SK-N-SH (cell line): ENCODE data around the gene ITGB5. TPM values are rescaled to one million over a fixed set of nuclear protein-coding genes. Genes with fewer than 3 reads are reported as not detected.

Experiments
- CTCF ChIA-PET: fragments of 300-600, 350-600 bp; formaldehyde crosslinking; extraction: SDS; loops from one replicate; lab custom pipeline; 2021; lab: Yijun Ruan, JAX
- POLR2A ChIA-PET: fragments of 350-600 bp; sonication (Branson Sonifier 250); formaldehyde crosslinking; extraction: SDS; loops from one replicate; lab custom pipeline; 2020; ENCODE audit warnings: antibody characterized with exemption, inconsistent platforms; lab: Yijun Ruan, JAX
- DNase-seq: peaks from one replicate; pipeline ENCODE4 v3.0.0; 2012
- H2AFZ ChIP-seq: fragments of 200-600 bp; sonication (generic); 2 replicates; pipeline ENCODE4 v1.8.1; 2016; ENCODE audit warnings: antibody characterized with exemption, mild to moderate bottlenecking, low read depth
- H3F3A ChIP-seq: fragments of 200-600 bp; sonication (generic); replicated peaks from 2 replicates; pipeline ENCODE3; 2016; ENCODE audit warnings: antibody characterized with exemption, mild to moderate bottlenecking; ENCODE audit not compliant: insufficient read depth
- H3K27ac ChIP-seq, 2 experiments: fragments of 200-500 bp in 1 of 2; fragments of 200-600 bp in 1 of 2; sonication (Bioruptor generic) in 1 of 2; sonication (generic), shearing (Covaris generic) in 1 of 2; 2 replicates each; pipeline versions ENCODE4 v1.5.1 to v1.6.1; 2014 to 2016; ENCODE audit warnings: low read depth in 2 of 2, inconsistent platforms in 1 of 2, low read length in 1 of 2, mild to moderate bottlenecking in 1 of 2, mixed read lengths in 1 of 2
- H3K27me3 ChIP-seq: fragments of 200-600 bp; sonication (generic), shearing (Covaris generic); 2 replicates; pipeline ENCODE4 v1.6.1; 2016; ENCODE audit warnings: mixed run types; ENCODE audit not compliant: insufficient read depth
- H3K36me3 ChIP-seq, 2 experiments: fragments of 200-500 bp in 1 of 2; fragments of 200-600 bp in 1 of 2; sonication (Bioruptor generic) in 1 of 2; sonication (generic) in 1 of 2; replicated peaks in 1 of 2; 2 replicates each; pipeline versions ENCODE3 to v1.5.1; 2014 to 2016; ENCODE audit warnings: low read length in 1 of 2, mild to moderate bottlenecking in 1 of 2; ENCODE audit not compliant: insufficient read depth in 2 of 2, control insufficient read depth in 1 of 2
- H3K4me1 ChIP-seq, 2 experiments: fragments of 200-500 bp in 1 of 2; fragments of 200-600 bp in 1 of 2; sonication (Bioruptor generic) in 1 of 2; sonication (generic), shearing (Covaris generic) in 1 of 2; 2 replicates each; pipeline versions ENCODE4 v1.5.1 to v1.6.1; 2014 to 2016; ENCODE audit warnings: low read depth in 1 of 2, low read length in 1 of 2, mixed run types in 1 of 2; ENCODE audit not compliant: insufficient read depth in 2 of 2, control insufficient read depth in 1 of 2
- H3K4me2 ChIP-seq: fragments of 200-600 bp; sonication (generic), shearing (Covaris generic); 2 replicates; pipeline ENCODE4 v1.6.1; 2017; ENCODE audit warnings: mixed run types
- H3K4me3 ChIP-seq, 2 experiments: fragments of 200-500 bp in 1 of 2; fragments of 200-600 bp in 1 of 2; sonication (Bioruptor generic) in 1 of 2; sonication (generic), shearing (Covaris generic) in 1 of 2; 2 replicates each; pipeline versions ENCODE4 v1.5.1 to v1.8.1; 2014 to 2016; ENCODE audit warnings: low read depth in 2 of 2, inconsistent platforms in 1 of 2, low read length in 1 of 2, mild to moderate bottlenecking in 1 of 2, mixed read lengths in 1 of 2, moderate library complexity in 1 of 2
- H3K79me2 ChIP-seq: fragments of 200-600 bp; sonication (generic); 2 replicates; pipeline ENCODE4 v1.8.1; 2017; ENCODE audit warnings: mild to moderate bottlenecking; ENCODE audit not compliant: insufficient read depth
- H3K9ac ChIP-seq: fragments of 200-600 bp; sonication (generic); 2 replicates; pipeline ENCODE4 v1.6.1; 2017; ENCODE audit warnings: mixed run types
- H3K9me2 ChIP-seq: fragments of 200-600 bp; sonication (generic); 2 replicates; pipeline ENCODE4 v1.6.1; 2017; ENCODE audit warnings: mixed run types
- H3K9me3 ChIP-seq: fragments of 200-600 bp; sonication (generic); 2 replicates; pipeline ENCODE4 v1.6.1; 2017; ENCODE audit warnings: mixed run types, mild to moderate bottlenecking, moderate library complexity
- H4K20me1 ChIP-seq: fragments of 200-600 bp; sonication (generic); 2 replicates; pipeline ENCODE4 v1.6.1; 2017; ENCODE audit warnings: mild to moderate bottlenecking, mixed run types; ENCODE audit not compliant: insufficient read depth
- CHD2 ChIP-seq: fragments of 150-350 bp; IDR thresholded peaks from 2 replicates; pipeline ENCODE4 v1.6.1; 2018; ENCODE audit warnings: low read length; ENCODE audit not compliant: partially characterized antibody
- ELF1 ChIP-seq: IDR thresholded peaks from 2 replicates; pipeline ENCODE4 v1.4.0; 2012
- EP300 ChIP-seq, 2 experiments: IDR thresholded peaks; 2 replicates each; pipeline versions ENCODE4 v1.4.0 to v1.6.1; 2012; ENCODE audit warnings: borderline replicate concordance in 1 of 2, low read depth in 1 of 2, low read length in 1 of 2
- FOSL2 ChIP-seq: IDR thresholded peaks from 2 replicates; pipeline ENCODE4 v1.4.0; 2012; ENCODE audit warnings: low read depth, mild to moderate bottlenecking, moderate library complexity, borderline replicate concordance
- FOXM1 ChIP-seq: IDR thresholded peaks from 2 replicates; pipeline ENCODE4 v1.4.0; 2012; ENCODE audit warnings: low read depth, mild to moderate bottlenecking
- GATA2 ChIP-seq: sonication (generic); formaldehyde crosslinking; IDR thresholded peaks from 2 replicates; pipeline ENCODE4 v1.5.0; 2020; ENCODE audit warnings: mild to moderate bottlenecking, missing genetic modification reagents
- JUND ChIP-seq: IDR thresholded peaks from 2 replicates; pipeline ENCODE4 v1.4.0; 2012
- MXI1 ChIP-seq: IDR thresholded peaks from 2 replicates; pipeline ENCODE4 v1.6.1; 2012; ENCODE audit warnings: mild to moderate bottlenecking, low read depth, low read length, improper control_type of control experiment
- NFIC ChIP-seq: IDR thresholded peaks from 2 replicates; pipeline ENCODE4 v1.4.0; 2012; ENCODE audit warnings: borderline replicate concordance
- NRF1 ChIP-seq: IDR thresholded peaks from 2 replicates; pipeline ENCODE4 v1.6.1; 2012; ENCODE audit warnings: low read depth, mild to moderate bottlenecking, low read length
- POLR2AphosphoS5 ChIP-seq: IDR thresholded peaks from 2 replicates; pipeline ENCODE4 v1.6.1; 2012; ENCODE audit warnings: low read depth, low read length
- RAD21 ChIP-seq: IDR thresholded peaks from 2 replicates; pipeline ENCODE4 v1.6.1; 2012; ENCODE audit warnings: mild to moderate bottlenecking, low read length
- RFX5 ChIP-seq: IDR thresholded peaks from 2 replicates; pipeline ENCODE4 v1.6.1; 2012; ENCODE audit warnings: mild to moderate bottlenecking, improper control_type of control experiment, low read length
- RXRA ChIP-seq: IDR thresholded peaks from 2 replicates; pipeline ENCODE4 v1.4.0; 2012; ENCODE audit warnings: low read depth, mild to moderate bottlenecking, borderline replicate concordance
- TCF12 ChIP-seq: IDR thresholded peaks from 2 replicates; pipeline ENCODE4 v1.4.0; 2012
- USF1 ChIP-seq: IDR thresholded peaks from 2 replicates; pipeline ENCODE4 v1.4.0; 2012; ENCODE audit warnings: low read depth, borderline replicate concordance
- USF2 ChIP-seq: fragments of 150-350 bp; IDR thresholded peaks from 2 replicates; pipeline ENCODE4 v1.6.1; 2017; ENCODE audit warnings: antibody characterized with exemption, low read length, low read depth, borderline replicate concordance
- WGBS: methylation state at CpG from one replicate; pipeline ENCODE4 v1.1.6; 2017; ENCODE audit warnings: low lambda C conversion rate; 5-methylcytosine and 5-hydroxymethylcytosine counted together
- polyA plus RNA-seq, 3 experiments: library from polyadenylated mRNA; depleted of rRNA; stranded (reverse); fragments of >200 nt; gene quantifications; 2 replicates each; pipeline ENCODE4 v1.2.3, GENCODE V29; 2012
- TF ChIP-seq, protein P1 (sequence below): IDR thresholded peaks from 2 replicates; pipeline ENCODE4; 2012
- TF ChIP-seq, protein P2 (sequence below): IDR thresholded peaks from 2 replicates; pipeline ENCODE4 v1.6.1; 2012; ENCODE audit warnings: mild to moderate bottlenecking, low read depth, low read length, moderate library complexity

The ITGB5 gene
- polyA plus RNA-seq, 1 of the 3 experiments (the other 2 are of a cell fraction) = 481 TPM

- CTCF ChIA-PET = interaction anchor here (7.6 kb wide), 1 partner anchor 135 kb away, joined by 42 read pairs; no protein-coding TSS in a partner anchor
- POLR2A ChIA-PET = no interaction called here
- no peak for DNase-seq
- peaks cover 0 to 9% of the 10 kb centered on the region in 2 experiments; a peak in 2 of 4 replicates for H3K4me1 ChIP-seq
- no peaks in the 10 kb centered on the region for H3K36me3 ChIP-seq
- no peaks in the 10 kb centered on the region for H4K20me1 ChIP-seq
- no peaks in the 10 kb centered on the region for H3K27me3 ChIP-seq
- H3K9ac ChIP-seq = no peak overlapping the region
- H3F3A ChIP-seq = no peaks in the 10 kb centered on the region
- H3K27ac ChIP-seq = no peak overlapping the region
- no peak overlapping the region for H3K4me3 ChIP-seq
- 96% methylated on average over 1 of the region's 1 CpG for WGBS
- H3K9me2 ChIP-seq = no peaks in the 10 kb centered on the region
- no peak for TF ChIP-seq EP300 (IDR thresholded peaks at IDR 0.05; ENCODE audit: borderline replicate concordance in 1 of 2, low read depth in 1 of 2, low read length in 1 of 2)
- no peak for TF ChIP-seq RXRA
- no peak for TF ChIP-seq GATA2 (CRISPR knock-in tag)
- no peak for TF ChIP-seq FOSL2
- TF ChIP-seq, protein P1, sequence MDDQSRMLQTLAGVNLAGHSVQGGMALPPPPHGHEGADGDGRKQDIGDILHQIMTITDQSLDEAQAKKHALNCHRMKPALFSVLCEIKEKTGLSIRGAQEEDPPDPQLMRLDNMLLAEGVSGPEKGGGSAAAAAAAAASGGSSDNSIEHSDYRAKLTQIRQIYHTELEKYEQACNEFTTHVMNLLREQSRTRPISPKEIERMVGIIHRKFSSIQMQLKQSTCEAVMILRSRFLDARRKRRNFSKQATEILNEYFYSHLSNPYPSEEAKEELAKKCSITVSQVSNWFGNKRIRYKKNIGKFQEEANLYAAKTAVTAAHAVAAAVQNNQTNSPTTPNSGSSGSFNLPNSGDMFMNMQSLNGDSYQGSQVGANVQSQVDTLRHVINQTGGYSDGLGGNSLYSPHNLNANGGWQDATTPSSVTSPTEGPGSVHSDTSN = no peak
- TF ChIP-seq CHD2 = no peak
- no peak for TF ChIP-seq MXI1
- TF ChIP-seq FOXM1 = no peak
- TF ChIP-seq POLR2AphosphoS5 = no peak
- TF ChIP-seq TCF12 = no peak
- no peak for TF ChIP-seq RAD21
- no peak for TF ChIP-seq JUND
- TF ChIP-seq RFX5 = no peak
- no peak for TF ChIP-seq NFIC
- no peak for TF ChIP-seq USF1
- no peak for TF ChIP-seq USF2
- TF ChIP-seq NRF1 = no peak
- TF ChIP-seq ELF1 = no peak
- TF ChIP-seq, protein P2, sequence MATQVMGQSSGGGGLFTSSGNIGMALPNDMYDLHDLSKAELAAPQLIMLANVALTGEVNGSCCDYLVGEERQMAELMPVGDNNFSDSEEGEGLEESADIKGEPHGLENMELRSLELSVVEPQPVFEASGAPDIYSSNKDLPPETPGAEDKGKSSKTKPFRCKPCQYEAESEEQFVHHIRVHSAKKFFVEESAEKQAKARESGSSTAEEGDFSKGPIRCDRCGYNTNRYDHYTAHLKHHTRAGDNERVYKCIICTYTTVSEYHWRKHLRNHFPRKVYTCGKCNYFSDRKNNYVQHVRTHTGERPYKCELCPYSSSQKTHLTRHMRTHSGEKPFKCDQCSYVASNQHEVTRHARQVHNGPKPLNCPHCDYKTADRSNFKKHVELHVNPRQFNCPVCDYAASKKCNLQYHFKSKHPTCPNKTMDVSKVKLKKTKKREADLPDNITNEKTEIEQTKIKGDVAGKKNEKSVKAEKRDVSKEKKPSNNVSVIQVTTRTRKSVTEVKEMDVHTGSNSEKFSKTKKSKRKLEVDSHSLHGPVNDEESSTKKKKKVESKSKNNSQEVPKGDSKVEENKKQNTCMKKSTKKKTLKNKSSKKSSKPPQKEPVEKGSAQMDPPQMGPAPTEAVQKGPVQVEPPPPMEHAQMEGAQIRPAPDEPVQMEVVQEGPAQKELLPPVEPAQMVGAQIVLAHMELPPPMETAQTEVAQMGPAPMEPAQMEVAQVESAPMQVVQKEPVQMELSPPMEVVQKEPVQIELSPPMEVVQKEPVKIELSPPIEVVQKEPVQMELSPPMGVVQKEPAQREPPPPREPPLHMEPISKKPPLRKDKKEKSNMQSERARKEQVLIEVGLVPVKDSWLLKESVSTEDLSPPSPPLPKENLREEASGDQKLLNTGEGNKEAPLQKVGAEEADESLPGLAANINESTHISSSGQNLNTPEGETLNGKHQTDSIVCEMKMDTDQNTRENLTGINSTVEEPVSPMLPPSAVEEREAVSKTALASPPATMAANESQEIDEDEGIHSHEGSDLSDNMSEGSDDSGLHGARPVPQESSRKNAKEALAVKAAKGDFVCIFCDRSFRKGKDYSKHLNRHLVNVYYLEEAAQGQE = no peak
- no peaks in the 10 kb centered on the region for H3K79me2 ChIP-seq
- no peak overlapping the region for H2AFZ ChIP-seq
- no peak overlapping the region for H3K4me2 ChIP-seq
- H3K9me3 ChIP-seq = no peaks in the 10 kb centered on the region
Observed at GRCh38 chr3:124896824-124897526, 9.8 kb upstream of the ITGB5 start.
